Sigmoid colon (tissue), 7 donors: ENCODE data around the gene UGT1A10. TPM values are rescaled to one million over a fixed set of nuclear protein-coding genes. Genes with fewer than 3 reads are reported as not detected.

ENCODE experiments used
- DNase-seq: peaks from one replicate; pipeline ENCODE4 v3.0.0-alpha.2; 2019
- H3K27ac ChIP-seq, 4 donors: fragments of 200-600 bp; sonication (generic); one replicate each; pipeline ENCODE4 v1.5.1; 2016 to 2019; ENCODE audit warnings: mild to moderate bottlenecking in 1 of 4
- H3K27me3 ChIP-seq, 3 donors: fragments of 200-600 bp; sonication (generic); one replicate each; pipeline ENCODE4 v1.5.1; 2019; ENCODE audit warnings: mild to moderate bottlenecking in 1 of 3
- H3K36me3 ChIP-seq, 4 donors: fragments of 200-600 bp; sonication (generic); one replicate each; pipeline ENCODE4 v1.5.1; 2016 to 2019
- H3K4me1 ChIP-seq, 4 donors: fragments of 200-600 bp; sonication (generic); one replicate each; pipeline ENCODE4 v1.5.1; 2017 to 2019
- H3K4me3 ChIP-seq, 4 donors: fragments of 200-600 bp; sonication (generic); one replicate each; pipeline ENCODE4 v1.5.1; 2017 to 2019; ENCODE audit warnings: mild to moderate bottlenecking in 2 of 4, moderate library complexity in 1 of 4
- H3K9me3 ChIP-seq, 4 donors: fragments of 200-600 bp in 3 of 4; sonication (generic) in 3 of 4; one replicate each; pipeline versions ENCODE4 v1.5.1 to v1.6.1; 2013 to 2019
- CTCF ChIP-seq, 4 experiments: fragments of 450-650 bp in 3 of 4; fragments of 200-600 bp in 1 of 4; IDR thresholded peaks; one replicate each; pipeline ENCODE4 v1.5.1; 2016 to 2019; ENCODE audit warnings: antibody characterized with exemption in 4 of 4, mild to moderate bottlenecking in 3 of 4, moderate library complexity in 2 of 4
- EP300 ChIP-seq, 4 donors: sonication (generic); formaldehyde crosslinking; IDR thresholded peaks; one replicate each; pipeline ENCODE4 v1.6.1; 2017; ENCODE audit warnings: antibody characterized with exemption in 4 of 4
- POLR2A ChIP-seq, 2 donors: fragments of 450-650 bp; IDR thresholded peaks; one replicate each; pipeline ENCODE4 v1.6.1; 2016; ENCODE audit warnings: antibody characterized with exemption in 2 of 2, mild to moderate bottlenecking in 2 of 2, moderate library complexity in 2 of 2
- POLR2AphosphoS5 ChIP-seq, 4 donors: sonication (generic); formaldehyde crosslinking; IDR thresholded peaks; one replicate each; pipeline ENCODE4 v1.6.1; 2017; ENCODE audit warnings: antibody characterized with exemption in 4 of 4
- WGBS, 2 donors: extraction: QIAGEN DNeasy Blood & Tissue Kit; methylation state at CpG; one replicate each; pipeline ENCODE4 v1.1.7; 2013; 5-methylcytosine and 5-hydroxymethylcytosine counted together
- intact Hi-C: fragments of 100-400 bp; cut with DNase I; formaldehyde crosslinking; loops from one replicate; pipeline ENCODE4 v1.15.1; 2023
- polyA plus RNA-seq, 3 donors: library from polyadenylated mRNA; stranded (reverse); fragments of 200-250 nt; gene quantifications; one replicate each; pipeline ENCODE4 v1.2.3, GENCODE V29; 2013
- total RNA-seq, 4 donors: library from RNA; depleted of rRNA; stranded (reverse); fragments of >200 nt; gene quantifications; one replicate each; pipeline ENCODE4 v1.1.0, GENCODE V29; 2016
- donor health status: healthy with polysubstance abuse.
- donor health status: Bipolar disorder and iron deficiency.
- donor health status: healthy.

UGT1A10 gene
- total and polyA plus RNA-seq, 7 donors = 10.8 to 27.3 (median 19.7) TPM; not detected in 4

GRCh38 chr2:233813236-233814055 lies 177.2 kb downstream of the UGT1A10 start:
- peak; percentile 44 for DNase-seq
- Histone ChIP-seq H3K27me3 (peaks cover 0 to 5% (median 0%) of the 10 kb centered on the region in 3 donors), H3K4me1 (no peaks in the 10 kb centered on the region), H3K27ac (no peak overlapping the region), H3K36me3 (no peaks in the 10 kb centered on the region), H3K9me3 (peaks cover 0 to 1% (median 0%) of the 10 kb centered on the region in 4 donors), H3K4me3 (no peak overlapping the region)
- intact Hi-C loops = no loop called here
- no peak for TF ChIP-seq EP300 (IDR thresholded peaks at IDR 0.05)
- WGBS, 2 donors = 83 to 93% methylated on average over 3 of the region's 3 CpGs

- no peak overlapping the region for H3K4me3 ChIP-seq
- no peaks in the 10 kb centered on the region for H3K4me1 ChIP-seq
- no peak overlapping the region for H3K27ac ChIP-seq
- H3K36me3 ChIP-seq = no peaks in the 10 kb centered on the region
- TF ChIP-seq EP300 (IDR thresholded peaks at IDR 0.05) (no peak), CTCF (IDR thresholded peaks at IDR 0.05) (no peak), POLR2A (IDR thresholded peaks at IDR 0.05) (no peak), POLR2AphosphoS5 (IDR thresholded peaks at IDR 0.05) (no peak)
- intact Hi-C loops = no loop called here
- WGBS, 2 donors = 83 to 89% methylated on average over 2 of the region's 2 CpGs
- peak; percentile 29 for DNase-seq
- peaks cover 0 to 1% (median 0%) of the 10 kb centered on the region in 4 donors for H3K9me3 ChIP-seq
- H3K27me3 ChIP-seq = no peaks in the 10 kb centered on the region
These were observed 178.0 kb downstream of the UGT1A10 start for GRCh38 chr2:233814056-233814835.

- Histone ChIP-seq H3K4me3 (no peak overlapping the region), H3K27me3 (no peaks in the 10 kb centered on the region), H3K27ac (no peak overlapping the region), H3K9me3 (peaks cover 0 to 1% (median 0%) of the 10 kb centered on the region in 4 donors), H3K4me1 (no peaks in the 10 kb centered on the region), H3K36me3 (no peaks in the 10 kb centered on the region)
- intact Hi-C loops = no loop called here
- no peak for DNase-seq
- TF ChIP-seq POLR2AphosphoS5 (IDR thresholded peaks at IDR 0.05) = no peak
- no peak for TF ChIP-seq CTCF (IDR thresholded peaks at IDR 0.05)
- no peak for TF ChIP-seq POLR2A (IDR thresholded peaks at IDR 0.05)
- TF ChIP-seq EP300 (IDR thresholded peaks at IDR 0.05) = no peak
- 93% methylated on average over 6 of the region's 6 CpGs for WGBS, 2 donors
These were observed 179.6 kb downstream of the UGT1A10 start for GRCh38 chr2:233815861-233816260.

GRCh38 chr2:233816334-233816733 lies 180.1 kb downstream of the UGT1A10 start:
- no peak overlapping the region for H3K27ac ChIP-seq
- 61 to 70% methylated on average over 2 of the region's 2 CpGs for WGBS, 2 donors
- H3K4me3 ChIP-seq = no peak overlapping the region
- peak; percentile 30 for DNase-seq
- intact Hi-C loops = no loop called here
- no peaks in the 10 kb centered on the region for H3K36me3 ChIP-seq
- TF ChIP-seq POLR2A (IDR thresholded peaks at IDR 0.05) (no peak), EP300 (IDR thresholded peaks at IDR 0.05) (no peak), POLR2AphosphoS5 (IDR thresholded peaks at IDR 0.05) (no peak), CTCF (IDR thresholded peaks at IDR 0.05) (no peak)
- H3K27me3 ChIP-seq = no peaks in the 10 kb centered on the region
- no peaks in the 10 kb centered on the region for H3K4me1 ChIP-seq
- peaks cover 0 to 1% (median 0%) of the 10 kb centered on the region in 4 donors for H3K9me3 ChIP-seq

- TF ChIP-seq POLR2AphosphoS5 (IDR thresholded peaks at IDR 0.05) (no peak), CTCF (IDR thresholded peaks at IDR 0.05) (no peak)
- WGBS, 2 donors = 82 to 87% methylated on average over 4 of the region's 4 CpGs
- peaks cover 0 to 1% (median 0%) of the 10 kb centered on the region in 4 donors for H3K9me3 ChIP-seq
- no peak overlapping the region for H3K4me3 ChIP-seq
- no peaks in the 10 kb centered on the region for H3K27me3 ChIP-seq
- H3K27ac ChIP-seq = no peak overlapping the region
- no peaks in the 10 kb centered on the region for H3K4me1 ChIP-seq
- intact Hi-C loops = no loop called here
- DNase-seq = peak; percentile 32
- no peaks in the 10 kb centered on the region for H3K36me3 ChIP-seq
These were observed 180.5 kb downstream of the UGT1A10 start for GRCh38 chr2:233816771-233817170.
